ENCODE measurements around the gene ARHGAP19. TPM values are rescaled to one million over a fixed set of nuclear protein-coding genes. Genes with fewer than 3 reads are reported as not detected.

Gene ARHGAP19
- polyA plus RNA-seq, 1 of the 3 experiments (the other 2 are of a cell fraction): 3.8 TPM

DNA sequence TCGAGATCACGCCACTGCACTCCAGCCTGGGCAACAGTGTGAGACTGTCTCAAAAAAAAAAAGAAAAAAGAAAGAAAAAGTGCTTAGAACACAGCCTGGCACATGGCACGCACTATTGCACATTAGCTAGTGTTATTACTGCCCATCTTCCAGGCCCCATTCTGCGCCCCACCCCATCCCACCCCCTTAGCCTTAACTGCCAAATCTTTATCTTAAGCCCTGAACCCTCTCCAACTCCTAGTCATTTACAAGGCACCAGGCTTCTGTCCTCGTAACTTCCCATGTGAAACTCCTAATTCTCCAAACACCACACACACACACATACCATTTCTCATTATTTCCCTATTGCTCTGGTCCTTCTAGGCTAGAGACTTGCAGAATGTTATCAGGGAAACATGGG lies 37.3 kb upstream of the ARHGAP19 start:
- H3F3A ChIP-seq (replicated peaks; ENCODE audit: insufficient read depth): no peaks in the 10 kb centered on the region
- peaks cover 7% of the 10 kb centered on the region; the same call in 1 of the 2 replicates for H4K20me1 ChIP-seq (ENCODE audit: insufficient read depth)
- peaks cover 0 to 18% of the 10 kb centered on the region in 2 experiments; a peak in 1 of 4 replicates for H3K4me1 ChIP-seq (ENCODE audit: control insufficient read depth in 1 of 2, insufficient read depth in 2 of 2, low read depth in 1 of 2, low read length in 1 of 2)
- H3K79me2 ChIP-seq (ENCODE audit: insufficient read depth): no peaks in the 10 kb centered on the region; the same call in 1 of the 2 replicates
- no peak overlapping the region for H3K27ac ChIP-seq (ENCODE audit: low read depth in 2 of 2, low read length in 1 of 2)
- TF ChIP-seq, protein P1, sequence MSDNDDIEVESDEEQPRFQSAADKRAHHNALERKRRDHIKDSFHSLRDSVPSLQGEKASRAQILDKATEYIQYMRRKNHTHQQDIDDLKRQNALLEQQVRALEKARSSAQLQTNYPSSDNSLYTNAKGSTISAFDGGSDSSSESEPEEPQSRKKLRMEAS (IDR thresholded peaks at IDR 0.05; ENCODE audit: low read depth): no peak
- TF ChIP-seq RFX5 (IDR thresholded peaks at IDR 0.05; ENCODE audit: low read length) (no peak), RCOR1 (IDR thresholded peaks at IDR 0.05; ENCODE audit: low read length) (no peak), GABPA (IDR thresholded peaks at IDR 0.05; ENCODE audit: low read depth) (no peak), RAD21 (IDR thresholded peaks at IDR 0.05; ENCODE audit: low read length) (no peak), TEAD4 (IDR thresholded peaks at IDR 0.05; ENCODE audit: borderline replicate concordance, insufficient read depth) (no peak), RXRA (IDR thresholded peaks at IDR 0.05; ENCODE audit: borderline replicate concordance, low read depth) (no peak), NFIC (IDR thresholded peaks at IDR 0.05; ENCODE audit: borderline replicate concordance) (no peak)
- TF ChIP-seq, protein P2, sequence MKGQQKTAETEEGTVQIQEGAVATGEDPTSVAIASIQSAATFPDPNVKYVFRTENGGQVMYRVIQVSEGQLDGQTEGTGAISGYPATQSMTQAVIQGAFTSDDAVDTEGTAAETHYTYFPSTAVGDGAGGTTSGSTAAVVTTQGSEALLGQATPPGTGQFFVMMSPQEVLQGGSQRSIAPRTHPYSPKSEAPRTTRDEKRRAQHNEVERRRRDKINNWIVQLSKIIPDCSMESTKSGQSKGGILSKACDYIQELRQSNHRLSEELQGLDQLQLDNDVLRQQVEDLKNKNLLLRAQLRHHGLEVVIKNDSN (IDR thresholded peaks at IDR 0.05; ENCODE audit: borderline replicate concordance, low read depth): no peak
- TF ChIP-seq, protein P3, sequence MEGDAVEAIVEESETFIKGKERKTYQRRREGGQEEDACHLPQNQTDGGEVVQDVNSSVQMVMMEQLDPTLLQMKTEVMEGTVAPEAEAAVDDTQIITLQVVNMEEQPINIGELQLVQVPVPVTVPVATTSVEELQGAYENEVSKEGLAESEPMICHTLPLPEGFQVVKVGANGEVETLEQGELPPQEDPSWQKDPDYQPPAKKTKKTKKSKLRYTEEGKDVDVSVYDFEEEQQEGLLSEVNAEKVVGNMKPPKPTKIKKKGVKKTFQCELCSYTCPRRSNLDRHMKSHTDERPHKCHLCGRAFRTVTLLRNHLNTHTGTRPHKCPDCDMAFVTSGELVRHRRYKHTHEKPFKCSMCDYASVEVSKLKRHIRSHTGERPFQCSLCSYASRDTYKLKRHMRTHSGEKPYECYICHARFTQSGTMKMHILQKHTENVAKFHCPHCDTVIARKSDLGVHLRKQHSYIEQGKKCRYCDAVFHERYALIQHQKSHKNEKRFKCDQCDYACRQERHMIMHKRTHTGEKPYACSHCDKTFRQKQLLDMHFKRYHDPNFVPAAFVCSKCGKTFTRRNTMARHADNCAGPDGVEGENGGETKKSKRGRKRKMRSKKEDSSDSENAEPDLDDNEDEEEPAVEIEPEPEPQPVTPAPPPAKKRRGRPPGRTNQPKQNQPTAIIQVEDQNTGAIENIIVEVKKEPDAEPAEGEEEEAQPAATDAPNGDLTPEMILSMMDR (IDR thresholded peaks at IDR 0.05): no peak
- H3K9me2 ChIP-seq: no peaks in the 10 kb centered on the region
- no peak overlapping the region for H3K4me3 ChIP-seq (ENCODE audit: low read depth in 2 of 2, low read length in 1 of 2)
- 95% methylated on average over 5 of the region's 5 CpGs for WGBS (ENCODE audit: low lambda C conversion rate)
- POLR2A ChIA-PET: no interaction called here
- H3K36me3 ChIP-seq (replicated peaks in 1 of 2; ENCODE audit: control insufficient read depth in 1 of 2, insufficient read depth in 2 of 2, low read length in 1 of 2): no peaks in the 10 kb centered on the region
- no peak for DNase-seq
- H3K9ac ChIP-seq: no peak overlapping the region
- no peak overlapping the region for H2AFZ ChIP-seq (ENCODE audit: low read depth)
- CTCF ChIA-PET: no interaction called here
- H3K27me3 ChIP-seq (ENCODE audit: insufficient read depth): no peaks in the 10 kb centered on the region
- no peak overlapping the region for H3K4me2 ChIP-seq
- H3K9me3 ChIP-seq: no peaks in the 10 kb centered on the region

DNA sequence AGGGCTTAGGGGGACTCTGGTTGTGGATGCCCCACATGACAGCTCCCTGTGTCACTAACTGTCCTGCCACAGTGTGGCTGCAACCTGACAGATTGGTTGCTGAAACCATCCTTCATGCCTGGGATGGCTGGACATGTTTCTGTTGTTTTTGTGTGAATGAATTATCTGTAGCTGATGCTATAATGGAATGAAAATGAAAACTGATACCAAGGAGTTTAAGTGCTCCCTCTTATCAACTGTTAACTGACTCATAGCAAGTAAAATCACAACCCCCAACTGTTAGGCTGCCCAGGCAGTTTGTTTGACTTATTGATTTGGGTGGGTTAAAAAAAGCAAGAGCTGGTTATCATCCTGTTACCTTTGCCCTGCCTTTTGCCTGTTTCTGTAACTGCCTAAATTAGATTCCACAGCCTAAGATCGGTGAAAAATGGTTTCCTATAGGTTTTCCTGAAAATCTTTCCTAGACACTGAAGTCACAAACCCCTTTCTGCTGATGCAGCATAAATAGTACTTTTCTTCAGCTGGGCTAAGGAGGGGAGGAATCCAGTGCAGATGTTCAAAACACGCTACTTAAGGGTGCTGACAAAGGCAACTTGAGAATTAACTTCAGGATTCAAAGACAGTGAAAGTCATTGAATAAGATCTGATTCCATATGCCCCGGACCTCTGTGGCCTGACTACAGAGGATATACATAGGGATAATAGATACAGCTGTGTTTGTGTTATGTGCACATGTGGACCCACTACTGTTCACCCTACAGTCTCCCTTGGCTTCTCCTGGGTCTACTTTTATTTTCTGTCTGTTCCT lies 36.4 kb upstream of the ARHGAP19 start:
- Histone ChIP-seq H4K20me1 (ENCODE audit: insufficient read depth) (peaks cover 7% of the 10 kb centered on the region; the same call in 1 of the 2 replicates), H3K4me2 (no peak overlapping the region), H3K9me2 (no peaks in the 10 kb centered on the region), H3K9ac (no peak overlapping the region), H3K36me3 (replicated peaks in 1 of 2; ENCODE audit: control insufficient read depth in 1 of 2, insufficient read depth in 2 of 2, low read length in 1 of 2) (no peaks in the 10 kb centered on the region), H2AFZ (ENCODE audit: low read depth) (no peak overlapping the region), H3K4me3 (ENCODE audit: low read depth in 2 of 2, low read length in 1 of 2) (no peak overlapping the region), H3F3A (replicated peaks; ENCODE audit: insufficient read depth) (no peaks in the 10 kb centered on the region), H3K27ac (ENCODE audit: low read depth in 2 of 2, low read length in 1 of 2) (no peak overlapping the region), H3K79me2 (ENCODE audit: insufficient read depth) (no peaks in the 10 kb centered on the region; the same call in 1 of the 2 replicates), H3K9me3 (no peaks in the 10 kb centered on the region), H3K4me1 (ENCODE audit: control insufficient read depth in 1 of 2, insufficient read depth in 2 of 2, low read depth in 1 of 2, low read length in 1 of 2) (peaks cover 0 to 18% of the 10 kb centered on the region in 2 experiments; a peak in 1 of 4 replicates), H3K27me3 (ENCODE audit: insufficient read depth) (no peaks in the 10 kb centered on the region)
- ChIA-PET POLR2A (no interaction called here), CTCF (interaction anchor here (1.0 to 1.5 kb wide), 3 partner anchors 9 to 72 kb away, joined by 4 to 6 read pairs (median 5); partner anchors contain the start of gene RRP12)
- no peak for DNase-seq
- 80% methylated on average over 3 of the region's 3 CpGs for WGBS (ENCODE audit: low lambda C conversion rate)
- TF ChIP-seq FOSL2 (IDR thresholded peaks at IDR 0.05; ENCODE audit: borderline replicate concordance, low read depth): peak; percentile 5; the same call in 1 of the 2 replicates
- no peak for TF ChIP-seq RCOR1 (IDR thresholded peaks at IDR 0.05; ENCODE audit: low read length)
- no peak for TF ChIP-seq NFIC (IDR thresholded peaks at IDR 0.05; ENCODE audit: borderline replicate concordance)
